Activated CD4-positive, alpha-beta T cell treated with anti-CD3 and anti-CD28 coated beads, Interleukin-2, amount 10 ng/mL, durations not matched to agents 7 days and 5 days (primary cell): ENCODE data around the gene LMF1. TPM values are rescaled to one million over a fixed set of nuclear protein-coding genes. Genes with fewer than 3 reads are reported as not detected.

Source experiments
- CTCF ChIA-PET: fragments of 350-600 bp; sonication (Branson Sonifier 250); formaldehyde crosslinking; loops from one replicate; lab custom pipeline; 2021; ENCODE audit warnings: antibody characterized with exemption; lab: Charles Lee
- POLR2A ChIA-PET: fragments of 350-600 bp; sonication (Branson Sonifier 250); formaldehyde crosslinking; loops from one replicate; lab custom pipeline; 2021; ENCODE audit warnings: antibody characterized with exemption; lab: Charles Lee
- DNase-seq: peaks from one replicate; pipeline ENCODE4 v3.0.0-alpha.2; 2020
- H3K27ac Mint-ChIP-seq: one replicate; pipeline ENCODE4 v1.8.0; 2021; ENCODE audit warnings: mild to moderate bottlenecking, moderate library complexity, mixed read lengths
- H3K27me3 Mint-ChIP-seq: one replicate; pipeline ENCODE4 v1.8.0; 2021; ENCODE audit warnings: mixed read lengths
- H3K36me3 Mint-ChIP-seq: one replicate; pipeline ENCODE4 v1.8.0; 2021; ENCODE audit warnings: low read depth, mixed read lengths
- H3K4me1 Mint-ChIP-seq: one replicate; pipeline ENCODE4 v1.8.0; 2021; ENCODE audit warnings: mixed read lengths
- H3K4me3 Mint-ChIP-seq: one replicate; pipeline ENCODE4 v1.8.0; 2021; ENCODE audit warnings: mild to moderate bottlenecking, moderate library complexity, mixed read lengths
- H3K9me3 Mint-ChIP-seq: one replicate; pipeline ENCODE4 v1.8.0; 2021; ENCODE audit warnings: mixed read lengths
- total RNA-seq, 2 experiments: library from RNA; stranded (reverse); gene quantifications; one replicate each; pipeline ENCODE4 v1.2.3, GENCODE V29; 2021

Gene LMF1
- total RNA-seq, 2 experiments from 2014 or later: 20.5 to 23.0 TPM

DNA sequence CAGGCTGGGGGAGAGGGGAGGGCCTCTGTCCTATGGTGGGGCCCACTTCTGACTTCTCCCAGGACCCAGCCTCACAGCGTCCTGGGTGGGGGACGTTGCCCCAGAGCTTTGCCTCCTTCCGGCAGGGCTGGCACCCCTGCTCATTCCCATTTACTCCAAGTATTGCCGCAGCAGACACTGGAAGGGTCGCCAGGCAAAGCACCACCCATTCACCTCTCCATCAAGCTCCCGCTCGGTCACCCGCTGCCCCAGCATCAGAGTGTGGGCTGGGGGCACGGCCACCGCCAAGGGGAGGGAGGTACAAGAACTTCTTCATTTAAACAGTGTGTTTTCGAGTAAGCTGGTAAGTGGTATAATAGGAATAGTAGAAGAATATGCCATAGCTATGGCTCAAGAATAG, 117.5 kb downstream of the LMF1 start:
- H3K27me3 Mint-ChIP-seq: no peaks in the 10 kb centered on the region
- H3K4me3 Mint-ChIP-seq: no peak overlapping the region
- no peak overlapping the region for H3K27ac Mint-ChIP-seq
- peaks cover 19% of the 10 kb centered on the region for H3K9me3 Mint-ChIP-seq
- DNase-seq: no peak
- CTCF ChIA-PET: no interaction called here
- peaks cover 10% of the 10 kb centered on the region for H3K36me3 Mint-ChIP-seq
- POLR2A ChIA-PET: no interaction called here
- no peaks in the 10 kb centered on the region for H3K4me1 Mint-ChIP-seq

DNA sequence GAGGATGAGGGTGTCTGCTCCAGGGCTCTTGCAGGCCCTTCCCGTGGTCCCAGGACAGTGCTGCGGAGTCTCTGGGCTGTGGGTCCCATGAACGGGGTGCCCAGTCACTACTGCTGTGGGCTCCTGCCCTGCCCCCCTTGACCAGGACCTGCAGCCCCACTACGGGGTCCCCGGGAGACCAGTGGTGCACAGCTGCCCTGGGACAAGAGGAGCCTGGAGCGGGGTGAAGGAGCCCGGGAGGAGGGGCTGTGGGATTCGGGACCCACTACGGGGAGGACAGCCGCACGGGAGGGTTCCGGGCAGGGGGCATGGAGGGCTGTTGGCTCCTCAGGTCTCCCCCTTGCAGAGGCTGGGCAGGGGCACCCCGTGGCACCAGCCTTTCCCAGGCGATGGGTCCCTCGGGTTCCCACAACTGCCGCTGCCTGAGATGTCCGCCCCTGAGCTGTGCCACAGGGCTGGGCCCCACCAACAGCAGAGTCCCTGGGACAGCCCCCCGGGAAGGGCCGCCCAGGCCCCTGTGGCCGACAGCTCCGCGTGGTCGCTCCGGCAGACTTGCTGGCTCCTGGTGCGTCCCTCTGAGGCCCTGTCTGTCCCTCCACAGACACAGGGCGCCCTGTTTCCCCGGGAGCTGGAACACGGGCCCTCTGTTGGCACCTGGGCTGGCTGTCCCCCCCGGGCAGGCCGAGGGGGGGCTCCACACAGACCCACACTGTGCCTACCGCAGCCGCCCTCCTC, 118.2 kb downstream of the LMF1 start:
- Mint-ChIP-seq H3K4me1 (no peaks in the 10 kb centered on the region), H3K27me3 (no peaks in the 10 kb centered on the region), H3K4me3 (no peak overlapping the region), H3K9me3 (peaks cover 19% of the 10 kb centered on the region), H3K36me3 (peaks cover 10% of the 10 kb centered on the region), H3K27ac (no peak overlapping the region)
- ChIA-PET POLR2A (no interaction called here), CTCF (no interaction called here)
- DNase-seq: no peak

DNA sequence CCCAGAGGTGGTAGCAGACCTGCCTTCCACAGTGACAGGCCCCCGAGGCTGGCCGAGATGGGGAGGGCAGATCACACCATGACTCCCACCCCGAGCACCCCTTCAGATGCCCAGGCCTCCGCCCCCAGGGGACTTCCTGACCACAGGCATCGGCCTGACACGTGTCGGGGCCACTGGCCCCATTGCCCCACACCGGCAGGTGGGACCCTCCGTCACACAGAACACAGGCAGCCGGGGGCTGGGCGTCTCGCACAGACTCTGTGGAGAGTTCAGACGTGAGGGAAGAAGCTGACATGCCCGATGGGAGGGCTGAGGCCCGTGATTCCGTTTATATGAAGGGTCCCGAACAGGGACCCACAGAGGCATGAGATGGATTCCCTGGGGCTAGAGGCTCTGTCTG, 118.9 kb downstream of the LMF1 start:
- Mint-ChIP-seq H3K4me1 (no peaks in the 10 kb centered on the region), H3K27me3 (no peaks in the 10 kb centered on the region)

DNA sequence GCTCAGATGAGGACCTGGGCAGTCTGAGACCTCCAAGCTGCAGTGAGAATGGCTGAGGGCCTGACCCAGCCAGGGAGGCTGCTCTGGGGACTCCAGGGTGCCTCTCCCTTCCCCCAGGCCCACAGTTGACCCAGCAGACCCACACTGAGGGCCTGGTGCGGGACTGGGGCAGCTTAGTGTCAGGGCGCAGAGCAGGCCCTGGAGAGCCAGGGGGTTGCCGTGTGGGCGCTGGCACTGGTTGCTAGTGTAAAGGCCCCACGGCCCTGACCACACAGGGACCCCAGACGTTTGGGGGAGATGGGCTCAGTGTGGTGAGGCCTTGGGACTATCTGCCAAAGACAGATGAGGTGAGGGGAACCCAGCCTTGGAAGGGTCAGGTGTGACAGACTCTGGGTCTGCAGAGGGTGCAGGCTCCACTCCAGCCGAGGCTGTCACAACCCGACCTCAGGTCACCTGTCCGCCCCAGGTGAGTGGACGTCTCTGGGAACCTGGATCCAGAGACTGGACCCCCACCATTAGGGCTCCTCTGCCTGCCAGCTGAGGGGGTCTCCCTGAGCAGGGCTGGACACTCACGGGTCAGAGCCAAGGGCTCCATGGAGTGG, 119.5 kb downstream of the LMF1 start:
- H3K4me1 Mint-ChIP-seq: no peaks in the 10 kb centered on the region
- POLR2A ChIA-PET: no interaction called here
- no peak for DNase-seq
- no peak overlapping the region for H3K27ac Mint-ChIP-seq
- peaks cover 10% of the 10 kb centered on the region for H3K36me3 Mint-ChIP-seq
- CTCF ChIA-PET: no interaction called here
- no peak overlapping the region for H3K4me3 Mint-ChIP-seq
- peaks cover 19% of the 10 kb centered on the region for H3K9me3 Mint-ChIP-seq
- H3K27me3 Mint-ChIP-seq: no peaks in the 10 kb centered on the region

More for the DNA sequence above, 118.9 kb downstream of the LMF1 start:
- Mint-ChIP-seq H3K27ac (no peak overlapping the region), H3K9me3 (peaks cover 19% of the 10 kb centered on the region), H3K36me3 (peaks cover 10% of the 10 kb centered on the region), H3K4me3 (no peak overlapping the region)
- DNase-seq: no peak
- POLR2A ChIA-PET: no interaction called here
- CTCF ChIA-PET: no interaction called here

DNA sequence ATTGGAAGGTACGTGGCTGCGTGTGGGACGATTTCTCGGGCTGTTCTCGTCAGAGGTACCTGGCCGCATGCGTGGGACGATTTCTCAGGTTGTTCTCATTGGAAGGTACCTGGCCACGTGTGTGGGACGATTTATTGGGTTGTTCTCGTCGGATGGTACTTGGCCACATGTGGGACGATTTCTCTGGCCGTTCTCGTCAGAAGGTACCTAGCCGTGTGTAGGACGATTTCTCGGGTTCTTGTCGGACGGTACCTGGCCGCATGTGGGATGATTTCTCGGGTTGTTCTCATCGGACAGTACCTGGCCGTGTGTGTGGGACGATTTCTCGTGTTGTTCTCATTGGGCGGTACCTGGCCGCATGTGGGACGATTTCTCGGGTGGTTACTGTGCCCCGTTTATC, 120.1 kb downstream of the LMF1 start:
- Mint-ChIP-seq H3K27me3 (no peaks in the 10 kb centered on the region), H3K4me3 (no peak overlapping the region), H3K9me3 (peaks cover 19% of the 10 kb centered on the region), H3K4me1 (no peaks in the 10 kb centered on the region), H3K36me3 (peaks cover 7% of the 10 kb centered on the region), H3K27ac (no peak overlapping the region)
- ChIA-PET POLR2A (no interaction called here), CTCF (no interaction called here)
- no peak for DNase-seq

DNA sequence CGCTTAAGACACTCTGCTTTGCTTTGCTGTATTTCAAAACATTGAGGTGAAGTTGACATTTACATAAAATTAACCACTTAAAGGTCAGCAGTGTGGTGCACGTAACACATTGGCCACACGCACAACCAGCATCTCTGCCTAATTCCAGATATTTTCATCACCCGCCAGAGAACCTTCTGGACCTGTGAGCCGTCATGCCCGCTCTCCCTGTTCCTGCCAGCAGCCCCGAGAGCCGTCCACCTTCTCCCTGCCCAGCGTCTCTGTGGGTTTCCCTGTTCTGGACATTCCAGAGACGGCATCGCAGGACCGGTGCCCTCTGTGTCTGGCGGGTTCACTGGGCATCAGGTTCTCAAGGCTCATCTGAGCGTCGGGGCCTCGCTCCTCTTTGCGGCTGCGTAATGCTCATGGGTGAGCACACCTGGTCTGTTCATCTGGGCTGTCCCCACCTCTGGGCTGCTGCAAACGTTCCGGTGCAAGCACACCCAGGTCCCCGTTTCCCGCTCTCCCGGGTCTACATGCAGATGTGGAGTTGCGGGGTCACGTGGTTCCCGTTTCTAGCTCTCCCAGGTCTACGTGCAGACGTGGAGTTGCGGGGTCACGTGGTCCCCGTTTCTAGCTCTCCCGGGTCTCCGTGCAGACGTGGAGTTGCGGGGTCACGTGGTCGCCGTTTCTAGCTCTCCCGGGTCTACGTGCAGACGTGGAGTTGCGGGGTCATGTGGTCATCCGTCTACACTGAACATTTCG, 122.1 kb downstream of the LMF1 start:
- no peak overlapping the region for H3K27ac Mint-ChIP-seq
- peaks cover 7% of the 10 kb centered on the region for H3K36me3 Mint-ChIP-seq
- CTCF ChIA-PET: interaction anchor here (0.9 kb wide), 1 partner anchor 194 kb away, joined by 3 read pairs; no protein-coding TSS in a partner anchor
- H3K4me3 Mint-ChIP-seq: no peak overlapping the region
- peaks cover 17% of the 10 kb centered on the region for H3K9me3 Mint-ChIP-seq
- no peaks in the 10 kb centered on the region for H3K4me1 Mint-ChIP-seq
- POLR2A ChIA-PET: no interaction called here
- DNase-seq: no peak
- no peaks in the 10 kb centered on the region for H3K27me3 Mint-ChIP-seq

DNA sequence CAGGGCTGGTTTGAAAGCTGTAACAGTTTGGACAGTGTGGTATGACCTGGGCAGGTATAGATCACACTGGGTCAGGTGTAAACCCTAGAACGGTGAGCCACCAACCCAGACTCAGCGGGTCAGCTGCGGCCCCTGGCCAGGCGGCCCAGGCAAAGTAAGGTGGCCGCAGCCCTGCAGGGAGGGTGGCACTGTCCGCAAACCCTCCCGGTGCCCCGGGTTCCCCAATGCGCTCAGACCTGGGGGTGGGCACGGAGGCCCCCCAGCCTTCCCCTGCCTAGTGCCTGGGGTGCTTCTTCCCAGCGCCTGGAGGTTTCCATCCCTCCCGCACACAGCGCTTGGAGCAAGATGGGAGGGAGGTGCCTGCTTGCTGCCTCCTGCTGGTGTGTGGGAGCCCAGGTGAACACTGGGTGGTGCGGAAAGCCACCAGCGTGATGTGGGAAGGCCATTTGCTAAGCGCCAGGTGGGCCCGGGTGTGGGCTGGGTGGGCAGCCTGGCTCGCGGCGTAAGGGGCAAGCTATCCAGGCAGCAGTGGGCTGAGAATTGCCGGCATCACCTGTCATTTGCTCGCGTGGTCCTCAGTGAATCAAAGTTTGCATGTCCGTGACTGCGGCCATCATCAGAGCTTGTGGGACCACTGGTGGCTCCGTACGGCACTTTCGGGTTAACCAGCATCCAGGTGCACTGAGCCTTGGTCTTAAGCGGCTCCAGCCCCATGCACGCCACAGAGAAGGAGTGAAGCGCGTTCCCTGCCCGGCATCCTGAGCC, 122.9 kb downstream of the LMF1 start:
- Mint-ChIP-seq H3K9me3 (peaks cover 15% of the 10 kb centered on the region), H3K4me3 (no peak overlapping the region), H3K27ac (no peak overlapping the region), H3K27me3 (no peaks in the 10 kb centered on the region), H3K36me3 (peaks cover 7% of the 10 kb centered on the region), H3K4me1 (no peaks in the 10 kb centered on the region)
- POLR2A ChIA-PET: no interaction called here
- CTCF ChIA-PET: no interaction called here
- DNase-seq: no peak

DNA sequence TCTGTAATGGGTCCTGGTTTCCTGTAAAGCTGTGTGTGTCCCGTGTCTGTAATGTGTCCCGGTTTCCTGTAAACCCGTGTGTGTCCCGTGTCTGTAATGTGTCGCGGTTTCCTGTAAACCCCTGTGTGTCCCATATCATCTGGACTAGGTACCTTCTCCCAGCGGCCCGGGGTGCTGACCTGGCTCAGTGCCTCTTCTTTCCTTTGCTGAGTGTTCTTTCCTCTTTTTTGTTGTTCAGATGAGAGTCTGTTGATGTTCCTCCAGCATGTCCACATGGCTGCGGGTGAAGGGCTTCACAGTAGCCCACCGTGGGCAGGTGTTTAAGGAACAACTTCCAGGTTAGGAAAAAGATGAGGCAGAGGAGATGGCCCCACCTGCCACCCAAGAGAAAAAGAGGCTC, 123.6 kb downstream of the LMF1 start:
- H3K27ac Mint-ChIP-seq: no peak overlapping the region
- no peaks in the 10 kb centered on the region for H3K4me1 Mint-ChIP-seq
- peaks cover 7% of the 10 kb centered on the region for H3K36me3 Mint-ChIP-seq
- POLR2A ChIA-PET: no interaction called here
- DNase-seq: no peak
- CTCF ChIA-PET: no interaction called here
- no peaks in the 10 kb centered on the region for H3K27me3 Mint-ChIP-seq
- H3K4me3 Mint-ChIP-seq: no peak overlapping the region
- peaks cover 15% of the 10 kb centered on the region for H3K9me3 Mint-ChIP-seq

DNA sequence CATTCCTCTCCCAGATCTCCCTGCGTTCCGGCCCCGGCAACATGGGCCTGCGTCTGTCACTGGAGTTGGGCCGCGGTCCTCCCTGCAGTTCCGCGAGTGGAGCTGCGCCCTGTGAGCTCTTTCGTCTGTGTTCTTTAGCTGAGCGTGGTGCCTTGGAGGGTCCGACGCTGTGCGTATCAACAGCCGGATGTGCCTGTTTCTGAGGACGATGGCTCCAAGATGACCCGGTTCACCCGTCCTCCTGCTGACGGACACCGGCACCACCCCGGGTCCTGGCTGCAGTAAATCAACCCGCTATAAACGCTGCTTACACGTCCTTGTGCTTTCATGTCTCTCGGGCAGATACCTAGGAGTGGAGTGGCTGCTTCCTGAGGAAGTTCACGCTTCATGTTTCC, 125.4 kb downstream of the LMF1 start:
- ChIA-PET POLR2A (no interaction called here), CTCF (no interaction called here)
- Mint-ChIP-seq H3K9me3 (peaks cover 9% of the 10 kb centered on the region), H3K4me1 (no peaks in the 10 kb centered on the region), H3K27ac (no peak overlapping the region), H3K36me3 (peaks cover 5% of the 10 kb centered on the region), H3K27me3 (no peaks in the 10 kb centered on the region), H3K4me3 (no peak overlapping the region)
- no peak for DNase-seq

DNA sequence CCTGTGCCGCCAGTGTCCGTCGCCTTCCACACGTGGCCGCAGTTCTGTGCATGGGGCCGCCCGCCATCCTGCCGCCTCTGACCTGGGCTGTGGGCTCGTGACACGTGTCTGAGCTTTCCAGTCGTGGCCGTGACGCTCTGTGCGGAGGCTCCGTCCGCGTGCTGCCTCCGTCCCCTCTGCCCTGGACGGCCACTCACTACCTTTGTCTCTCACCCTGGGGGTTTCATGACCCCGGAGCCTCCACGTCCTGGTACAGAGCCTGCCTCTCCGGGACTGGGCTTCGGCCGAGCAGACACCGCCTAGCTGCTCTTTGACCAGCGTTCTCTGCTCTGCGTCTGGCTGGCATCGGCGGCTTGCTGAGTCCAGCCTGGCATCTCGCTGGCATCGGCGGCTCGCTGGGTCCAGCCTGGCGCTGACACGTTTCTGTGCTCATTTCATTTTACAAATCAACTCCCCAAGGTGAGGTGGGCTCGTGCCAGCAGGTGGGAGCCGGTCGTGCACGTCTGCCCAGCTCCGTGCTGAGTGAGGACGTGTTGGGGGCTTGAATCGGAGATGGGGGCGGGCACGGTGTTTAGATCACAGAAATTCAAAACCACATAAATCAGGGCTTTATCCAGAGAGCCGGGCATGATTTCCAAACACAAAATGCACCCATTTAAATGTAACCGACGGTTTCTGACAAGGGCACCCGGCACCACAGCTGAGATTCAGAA, 126.0 kb downstream of the LMF1 start:
- Mint-ChIP-seq H3K4me1 (no peaks in the 10 kb centered on the region), H3K4me3 (no peak overlapping the region), H3K27ac (no peak overlapping the region), H3K9me3 (peaks cover 3% of the 10 kb centered on the region), H3K27me3 (no peaks in the 10 kb centered on the region), H3K36me3 (peaks cover 1% of the 10 kb centered on the region)
- CTCF ChIA-PET: no interaction called here
- no peak for DNase-seq
- POLR2A ChIA-PET: no interaction called here

DNA sequence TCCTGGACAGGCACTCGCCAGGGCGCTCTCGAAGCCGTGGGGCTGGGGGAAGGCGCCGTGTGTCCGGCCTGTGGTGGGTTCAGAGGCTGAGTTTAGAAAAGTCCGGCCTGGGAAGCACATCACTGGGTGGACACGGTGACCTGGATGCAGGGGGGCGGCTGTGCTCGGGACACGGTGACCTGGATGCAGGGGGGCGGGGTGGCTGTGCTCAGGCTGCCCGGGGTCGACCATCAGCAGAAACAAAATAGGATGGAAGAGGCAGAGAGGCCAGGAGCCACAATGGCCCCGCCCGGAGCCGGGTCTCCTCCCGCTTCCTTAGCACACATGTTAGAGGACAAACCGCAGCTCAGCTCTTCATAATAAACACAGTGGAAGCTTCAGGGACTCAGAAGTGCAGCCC, 127.0 kb downstream of the LMF1 start:
- CTCF ChIA-PET: no interaction called here
- POLR2A ChIA-PET: no interaction called here

DNA sequence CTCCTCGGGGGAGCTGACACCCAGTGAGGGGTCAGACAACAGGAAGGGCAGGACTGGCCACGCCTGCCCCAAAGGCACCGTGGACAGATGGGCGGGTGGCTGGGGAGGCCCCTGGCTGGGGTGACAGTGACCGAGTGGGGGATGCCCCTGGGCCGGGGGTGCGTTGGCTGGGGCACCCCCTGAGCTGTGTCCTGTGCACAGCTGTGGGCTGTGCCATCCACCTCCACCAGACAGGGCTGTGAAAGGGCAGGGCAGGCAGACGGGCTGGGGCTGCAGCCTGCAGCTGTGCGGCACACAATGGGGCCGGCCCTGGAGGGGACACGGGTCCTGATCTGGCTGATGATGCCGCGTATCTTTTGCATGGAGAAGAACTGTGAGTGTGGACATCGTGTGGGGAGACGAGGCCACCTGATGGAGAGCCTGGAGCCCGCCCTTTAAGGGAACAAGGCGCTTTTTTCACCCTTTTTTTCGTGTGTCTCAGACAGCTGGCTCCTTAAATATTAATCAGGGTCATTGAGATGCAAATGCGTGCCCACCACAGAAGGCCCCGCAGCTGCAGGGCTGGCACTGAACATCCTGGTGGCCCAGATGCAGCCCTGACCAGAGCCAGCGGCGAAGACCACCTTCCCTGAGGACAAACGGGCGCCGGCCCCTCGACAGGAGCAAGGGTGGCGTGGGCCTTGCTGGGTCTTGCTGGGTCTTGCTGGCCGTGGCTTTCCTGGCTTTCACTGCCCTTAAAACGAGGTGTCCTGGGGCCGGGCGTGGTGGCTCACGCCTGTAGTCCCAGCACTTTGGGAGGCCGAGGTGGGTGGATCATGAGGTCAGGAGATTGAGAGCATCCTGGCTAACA, 127.8 kb downstream of the LMF1 start:
- ChIA-PET CTCF (no interaction called here), POLR2A (no interaction called here)
- peaks cover 2% of the 10 kb centered on the region for H3K9me3 Mint-ChIP-seq

More for the DNA sequence above, 127.0 kb downstream of the LMF1 start:
- Mint-ChIP-seq H3K4me1 (no peaks in the 10 kb centered on the region), H3K4me3 (no peak overlapping the region), H3K9me3 (no peaks in the 10 kb centered on the region), H3K27ac (no peak overlapping the region), H3K36me3 (no peaks in the 10 kb centered on the region), H3K27me3 (no peaks in the 10 kb centered on the region)
- no peak for DNase-seq

More for the DNA sequence above, 127.8 kb downstream of the LMF1 start:
- H3K27me3 Mint-ChIP-seq: no peaks in the 10 kb centered on the region
- no peak overlapping the region for H3K4me3 Mint-ChIP-seq
- no peak overlapping the region for H3K27ac Mint-ChIP-seq
- DNase-seq: no peak
- H3K4me1 Mint-ChIP-seq: no peaks in the 10 kb centered on the region
- no peaks in the 10 kb centered on the region for H3K36me3 Mint-ChIP-seq
